Colonic mucosa (tissue), 4 donors: ENCODE data around the gene COL11A2. TPM values are rescaled to one million over a fixed set of nuclear protein-coding genes. Genes with fewer than 3 reads are reported as not detected.
A peak's percentile ranks its signal among the peaks of the same experiment; 100 is the strongest.

ENCODE experiments used
- DNase-seq: peaks from one replicate; pipeline ENCODE4 v3.0.0-alpha.2; 2020
- H3K27ac ChIP-seq: fragments of 200-600 bp; one replicate; pipeline ENCODE4 v1.8.0; 2021
- H3K27me3 ChIP-seq: fragments of 200-600 bp; one replicate; pipeline ENCODE4 v1.8.0; 2021
- H3K36me3 ChIP-seq: fragments of 200-600 bp; one replicate; pipeline ENCODE4 v1.8.0; 2021
- H3K4me1 ChIP-seq: fragments of 200-600 bp; one replicate; pipeline ENCODE4 v1.8.0; 2021; ENCODE audit warnings: mild to moderate bottlenecking
- H3K4me3 ChIP-seq: fragments of 200-600 bp; one replicate; pipeline ENCODE4 v1.8.0; 2021
- H3K9ac ChIP-seq, 2 donors: one replicate each; pipeline ENCODE4 v1.7.0; 2013; ENCODE audit warnings: control low read depth in 2 of 2, low read depth in 2 of 2, low read length in 2 of 2
- H3K9me3 ChIP-seq: fragments of 200-600 bp; one replicate; pipeline ENCODE4 v1.8.0; 2021
- intact Hi-C: fragments of 100-400 bp; cut with DNase I; formaldehyde crosslinking; loops from one replicate; pipeline ENCODE4 v1.14.1; 2022
- total RNA-seq, 2 donors: library from RNA; stranded (reverse); fragmentation: NEBNext Ultra II Directional in 1 of 2; extraction: Animal tissue kit (Norgen Biotek cat#: 25700) in 1 of 2; gene quantifications; one replicate each; pipeline ENCODE4 v1.2.1, GENCODE V29; 2021
- TF ChIP-seq, protein P1 (sequence below): fragments of 200-600 bp; IDR thresholded peaks from one replicate; pipeline ENCODE4 v1.8.0; 2022; ENCODE audit warnings: antibody characterized with exemption, mild to moderate bottlenecking
- donor health status: healthy.
- donor health status: DM: no; HTN: no; CAD: no.
- donor health status: DM: no; HTN: no; CAD: no.

COL11A2 gene
- under 1 TPM; 0.13 to 0.44 TPM for total RNA-seq

DNA sequence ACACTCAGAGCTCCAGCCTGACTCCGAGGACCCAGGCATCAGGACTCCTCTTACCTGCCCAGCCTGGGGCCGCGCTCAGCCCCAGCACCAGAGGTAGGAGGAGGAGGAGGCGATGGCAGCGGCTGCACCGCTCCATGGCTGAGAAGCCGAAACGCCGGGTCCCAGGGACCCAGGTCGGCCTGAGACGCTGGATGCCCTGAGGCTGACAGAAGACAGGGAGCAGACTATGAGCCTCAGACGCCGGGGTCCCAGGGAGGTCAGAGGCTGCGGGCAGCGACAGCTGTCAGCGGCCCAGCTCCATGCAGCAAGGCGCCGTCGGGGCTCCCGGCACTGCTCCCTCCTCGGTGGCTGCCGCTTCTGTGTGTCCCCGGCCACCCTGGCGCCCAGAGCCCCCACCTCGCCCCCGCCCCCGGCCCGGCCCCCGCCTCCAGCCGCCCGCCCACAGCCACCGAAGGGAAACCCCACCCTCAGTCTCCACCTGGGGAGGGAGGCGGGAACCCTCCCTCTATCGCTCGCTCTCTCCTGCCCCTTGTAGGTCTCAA, at the start of gene COL11A2:
Gene COL11A2 (minus strand): TSS at position 363 of the 542 bp plus-strand sequence. CDS start 227 bp downstream, at position 136.
- Histone ChIP-seq H3K27ac (no peak within 1 kb of the TSS), H3K4me1 (peaks cover 6% of the 10 kb centered on the region), H3K9me3 (no peaks in the 10 kb centered on the region), H3K36me3 (peaks cover 3% of the 10 kb centered on the region), H3K4me3 (peak within 1 kb of the TSS; percentile 11), H3K27me3 (peaks cover 24% of the 10 kb centered on the region), H3K9ac (peak within 1 kb of the TSS; percentile 44 to 47)
- DNase-seq, result no peak
- TF ChIP-seq, protein P1, sequence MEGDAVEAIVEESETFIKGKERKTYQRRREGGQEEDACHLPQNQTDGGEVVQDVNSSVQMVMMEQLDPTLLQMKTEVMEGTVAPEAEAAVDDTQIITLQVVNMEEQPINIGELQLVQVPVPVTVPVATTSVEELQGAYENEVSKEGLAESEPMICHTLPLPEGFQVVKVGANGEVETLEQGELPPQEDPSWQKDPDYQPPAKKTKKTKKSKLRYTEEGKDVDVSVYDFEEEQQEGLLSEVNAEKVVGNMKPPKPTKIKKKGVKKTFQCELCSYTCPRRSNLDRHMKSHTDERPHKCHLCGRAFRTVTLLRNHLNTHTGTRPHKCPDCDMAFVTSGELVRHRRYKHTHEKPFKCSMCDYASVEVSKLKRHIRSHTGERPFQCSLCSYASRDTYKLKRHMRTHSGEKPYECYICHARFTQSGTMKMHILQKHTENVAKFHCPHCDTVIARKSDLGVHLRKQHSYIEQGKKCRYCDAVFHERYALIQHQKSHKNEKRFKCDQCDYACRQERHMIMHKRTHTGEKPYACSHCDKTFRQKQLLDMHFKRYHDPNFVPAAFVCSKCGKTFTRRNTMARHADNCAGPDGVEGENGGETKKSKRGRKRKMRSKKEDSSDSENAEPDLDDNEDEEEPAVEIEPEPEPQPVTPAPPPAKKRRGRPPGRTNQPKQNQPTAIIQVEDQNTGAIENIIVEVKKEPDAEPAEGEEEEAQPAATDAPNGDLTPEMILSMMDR, result no peak
- intact Hi-C loops, result no loop called here

DNA sequence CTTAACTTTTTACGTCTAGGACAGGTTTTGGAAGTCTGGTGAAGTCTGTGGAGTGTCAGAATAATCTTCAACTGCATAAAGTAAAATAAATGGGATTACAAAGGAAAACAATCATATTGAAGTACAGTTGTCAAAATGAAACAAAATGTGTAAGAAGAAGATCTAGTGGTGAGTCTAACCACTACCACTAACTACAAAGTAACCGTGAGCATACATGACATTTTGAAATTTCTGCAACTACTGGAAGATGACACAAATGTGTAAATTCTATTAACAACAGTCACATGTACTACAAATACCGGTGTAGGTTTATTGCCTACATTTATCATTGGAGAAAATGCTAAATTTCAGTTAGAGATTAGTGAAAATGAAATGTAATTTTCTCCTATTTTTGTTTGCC, 49.7 kb upstream of the COL11A2 start:
- Histone ChIP-seq H3K4me3 (no peak overlapping the region), H3K27ac (no peak overlapping the region), H3K9me3 (no peaks in the 10 kb centered on the region), H3K4me1 (no peaks in the 10 kb centered on the region), H3K36me3 (no peaks in the 10 kb centered on the region), H3K9ac (no peak overlapping the region), H3K27me3 (no peaks in the 10 kb centered on the region)
- TF ChIP-seq, protein P1, result no peak
- intact Hi-C loops, result no loop called here
- no peak for DNase-seq

DNA sequence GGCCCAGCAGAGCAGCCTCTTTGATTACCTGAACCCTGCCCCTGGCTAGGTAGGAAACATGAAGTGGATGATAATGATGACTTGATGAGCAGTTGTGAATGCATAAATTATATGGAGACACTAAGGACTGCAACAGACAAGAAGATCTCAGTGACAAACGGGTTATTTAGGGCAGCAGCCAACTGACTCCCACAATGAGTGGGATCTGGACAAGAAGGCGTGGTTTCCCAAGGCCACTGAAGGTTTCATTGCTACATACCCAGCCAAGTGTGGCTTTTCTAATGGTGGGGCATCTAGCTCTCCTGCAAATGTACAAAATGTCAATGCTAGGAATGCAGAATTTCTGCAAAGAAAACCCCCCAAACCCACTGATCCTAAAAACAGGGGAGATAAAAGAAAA, 45.5 kb upstream of the COL11A2 start:
- no peaks in the 10 kb centered on the region for H3K27me3 ChIP-seq
- intact Hi-C loops, result no loop called here
- H3K4me3 ChIP-seq, result no peak overlapping the region
- no peaks in the 10 kb centered on the region for H3K9me3 ChIP-seq
- H3K36me3 ChIP-seq, result no peaks in the 10 kb centered on the region
- TF ChIP-seq, protein P1, result no peak
- no peak overlapping the region for H3K9ac ChIP-seq
- H3K4me1 ChIP-seq, result no peaks in the 10 kb centered on the region
- no peak for DNase-seq
- no peak overlapping the region for H3K27ac ChIP-seq

DNA sequence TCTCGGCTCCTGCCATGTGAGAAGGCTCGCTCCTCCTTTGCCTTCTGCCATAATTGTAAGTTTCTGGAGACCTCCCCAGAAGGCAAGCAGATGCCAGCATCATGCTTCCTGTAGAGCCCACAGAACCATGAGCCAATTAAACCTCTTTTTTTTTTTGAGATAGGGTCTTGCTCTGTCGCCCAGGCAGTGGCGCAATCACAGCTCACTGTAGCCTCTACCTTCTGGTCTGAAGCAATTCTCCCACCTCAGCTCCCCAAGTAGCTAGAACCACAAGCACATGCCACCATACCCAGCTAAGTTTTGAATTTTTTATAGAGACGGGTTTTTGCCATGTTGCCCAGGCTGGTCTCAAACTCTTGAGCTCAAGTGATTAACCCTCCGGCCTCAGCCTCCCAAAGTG, 44.6 kb upstream of the COL11A2 start:
- intact Hi-C loops, result no loop called here
- no peaks in the 10 kb centered on the region for H3K36me3 ChIP-seq
- TF ChIP-seq, protein P1, result no peak
- DNase-seq, result no peak
- H3K9ac ChIP-seq, result no peak overlapping the region
- H3K4me3 ChIP-seq, result no peak overlapping the region
- H3K4me1 ChIP-seq, result no peaks in the 10 kb centered on the region
- H3K27me3 ChIP-seq, result no peaks in the 10 kb centered on the region
- no peaks in the 10 kb centered on the region for H3K9me3 ChIP-seq
- H3K27ac ChIP-seq, result no peak overlapping the region

DNA sequence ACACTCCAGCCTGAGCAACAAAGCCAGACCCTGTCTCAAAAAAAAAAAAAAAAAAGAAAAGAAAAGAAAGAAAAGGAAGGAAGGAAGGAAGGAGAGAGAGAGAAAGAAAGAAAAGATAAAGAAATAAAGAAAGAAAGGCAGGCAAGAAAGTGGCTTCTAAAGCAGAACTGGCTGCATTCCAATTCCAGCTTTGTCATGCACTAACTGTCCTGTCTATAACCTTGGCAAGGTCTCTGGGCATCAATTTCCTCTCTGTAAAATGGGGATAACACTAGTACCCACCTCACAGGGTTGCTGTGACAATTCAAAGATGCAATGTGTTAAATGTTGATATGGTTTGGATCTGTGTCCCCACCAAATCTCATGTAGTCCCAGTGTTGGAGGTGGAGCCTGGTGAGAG, 44.1 kb upstream of the COL11A2 start:
- Histone ChIP-seq H3K4me3 (no peak overlapping the region), H3K27ac (no peak overlapping the region), H3K36me3 (no peaks in the 10 kb centered on the region), H3K27me3 (no peaks in the 10 kb centered on the region), H3K4me1 (no peaks in the 10 kb centered on the region), H3K9ac (no peak overlapping the region), H3K9me3 (no peaks in the 10 kb centered on the region)
- DNase-seq, result no peak
- TF ChIP-seq, protein P1, result no peak
- intact Hi-C loops, result no loop called here
